ENCODE results near the gene EXOSC7. TPM values are rescaled to one million over a fixed set of nuclear protein-coding genes. Genes with fewer than 3 reads are reported as not detected.

Gene EXOSC7
- total RNA-seq, 2 donors from 2014 or later, result 38.9 to 52.5 TPM

- no peak for DNase-seq (ENCODE audit: low spot score)
- Histone ChIP-seq H3K4me1 (peaks cover 0 to 49% of the 10 kb centered on the region in 2 donors), H3K9me3 (peaks cover 0 to 6% of the 10 kb centered on the region in 2 donors), H3K27ac (no peak overlapping the region), H3K27me3 (no peaks in the 10 kb centered on the region), H3K4me3 (no peak overlapping the region), H3K36me3 (peaks cover 21% of the 10 kb centered on the region)
- TF ChIP-seq CTCF (IDR thresholded peaks at IDR 0.05), result no peak
Observed at GRCh38 chr3:45008117-45008516, 32.1 kb downstream of the EXOSC7 start.

GRCh38 chr3:45009868-45010267 lies 33.8 kb downstream of the EXOSC7 start:
- DNase-seq (ENCODE audit: low spot score), result no peak
- no peak for TF ChIP-seq CTCF (IDR thresholded peaks at IDR 0.05)
- H3K9me3 ChIP-seq, result peaks cover 0 to 3% of the 10 kb centered on the region in 2 donors
- H3K4me1 ChIP-seq, result peaks cover 0 to 47% of the 10 kb centered on the region in 2 donors
- peaks cover 18% of the 10 kb centered on the region for H3K36me3 ChIP-seq
- H3K27me3 ChIP-seq, result no peaks in the 10 kb centered on the region
- H3K4me3 ChIP-seq, result no peak overlapping the region
- peak overlapping the region in 1 of 2 donors; percentile 87 for H3K27ac ChIP-seq

GRCh38 chr3:45010811-45011333 lies 34.8 kb downstream of the EXOSC7 start:
- Histone ChIP-seq H3K36me3 (peaks cover 10% of the 10 kb centered on the region), H3K4me1 (peaks cover 0 to 47% of the 10 kb centered on the region in 2 donors), H3K4me3 (no peak overlapping the region), H3K27me3 (no peaks in the 10 kb centered on the region), H3K9me3 (no peaks in the 10 kb centered on the region), H3K27ac (peak overlapping the region; percentile 70 to 87)
- no peak for TF ChIP-seq CTCF (IDR thresholded peaks at IDR 0.05)
- DNase-seq (ENCODE audit: low spot score), result no peak

- peaks cover 7% of the 10 kb centered on the region for H3K36me3 ChIP-seq
- no peaks in the 10 kb centered on the region for H3K27me3 ChIP-seq
- H3K27ac ChIP-seq, result peak overlapping the region; percentile 70 to 87
- H3K4me3 ChIP-seq, result no peak overlapping the region
- peaks cover 0 to 47% of the 10 kb centered on the region in 2 donors for H3K4me1 ChIP-seq
- DNase-seq (ENCODE audit: low spot score), result peak; percentile 88
- TF ChIP-seq CTCF (IDR thresholded peaks at IDR 0.05), result no peak
- H3K9me3 ChIP-seq, result no peaks in the 10 kb centered on the region
Observed at GRCh38 chr3:45011756-45012508, 35.9 kb downstream of the EXOSC7 start.

GRCh38 chr3:45012577-45012976 lies 36.5 kb downstream of the EXOSC7 start:
- peaks cover 1% of the 10 kb centered on the region for H3K36me3 ChIP-seq
- TF ChIP-seq CTCF (IDR thresholded peaks at IDR 0.05), result no peak
- H3K4me1 ChIP-seq, result peaks cover 0 to 47% of the 10 kb centered on the region in 2 donors
- no peaks in the 10 kb centered on the region for H3K9me3 ChIP-seq
- H3K4me3 ChIP-seq, result no peak overlapping the region
- no peaks in the 10 kb centered on the region for H3K27me3 ChIP-seq
- peak overlapping the region; percentile 70 to 87 for H3K27ac ChIP-seq
- no peak for DNase-seq (ENCODE audit: low spot score)
